ELF-1 (cell line): Measurements from ENCODE around the gene MYCL.
"Not testable (repeated sequence)": the region's sequence is repeated elsewhere in the genome, so short reads cannot be mapped to it uniquely, and the experiment has no call there.

Experiments
- DNase-seq: peaks from one replicate; pipeline ENCODE4 v3.0.0-alpha.2; 2016; ENCODE audit warnings: low read depth, low spot score

MYCL gene

GRCh38 chr1:39917825-39918224 lies 16.1 kb upstream of the MYCL start:
- peak; percentile 31 for DNase-seq

GRCh38 chr1:39915499-39916129 lies 13.9 kb upstream of the MYCL start:
- DNase-seq: no peak

- not testable (repeated sequence) for DNase-seq
Measured at GRCh38 chr1:39913136-39913535, 11.4 kb upstream of the MYCL start.

GRCh38 chr1:39910263-39910662 lies 8.5 kb upstream of the MYCL start:
- no peak for DNase-seq

- no peak for DNase-seq
Measured at GRCh38 chr1:39908534-39908933, 6.8 kb upstream of the MYCL start.

- no peak for DNase-seq
Measured at GRCh38 chr1:39907528-39908453, 6.1 kb upstream of the MYCL start.

- no peak for DNase-seq
Measured at GRCh38 chr1:39905172-39905571, 3.5 kb upstream of the MYCL start.

- DNase-seq: no peak
Measured at GRCh38 chr1:39902460-39902807, 717 bp upstream of the MYCL start.

- DNase-seq: peak; percentile 63
Measured at GRCh38 chr1:39901464-39901713, 328 bp downstream of the MYCL start.

- DNase-seq: peak; percentile 63
Measured at GRCh38 chr1:39900662-39901463, 854 bp downstream of the MYCL start.

GRCh38 chr1:39899611-39900538 lies 1.8 kb downstream of the MYCL start:
- DNase-seq: no peak

- DNase-seq: peak; percentile 92
Measured at GRCh38 chr1:39898648-39899603, 2.8 kb downstream of the MYCL start.

GRCh38 chr1:39898191-39898590 lies 3.5 kb downstream of the MYCL start:
- peak; percentile 64 for DNase-seq

- DNase-seq: peak; percentile 70
Measured at GRCh38 chr1:39896909-39897685, 4.6 kb downstream of the MYCL start.

GRCh38 chr1:39895731-39896480 lies 5.8 kb downstream of the MYCL start:
- DNase-seq: no peak

GRCh38 chr1:39894884-39895495 lies 6.7 kb downstream of the MYCL start:
- DNase-seq: no peak

GRCh38 chr1:39892601-39893595 lies 8.8 kb downstream of the MYCL start:
- DNase-seq: peak; percentile 87
